ENCODE measurements around the gene SASS6. TPM values are rescaled to one million over a fixed set of nuclear protein-coding genes. Genes with fewer than 3 reads are reported as not detected.
"Not testable (repeated sequence)": the region's sequence is repeated elsewhere in the genome, so short reads cannot be mapped to it uniquely, and the experiment has no call there.

SASS6 gene
- total RNA-seq, 1 donor from 2014 or later, result 3.9 TPM

DNA sequence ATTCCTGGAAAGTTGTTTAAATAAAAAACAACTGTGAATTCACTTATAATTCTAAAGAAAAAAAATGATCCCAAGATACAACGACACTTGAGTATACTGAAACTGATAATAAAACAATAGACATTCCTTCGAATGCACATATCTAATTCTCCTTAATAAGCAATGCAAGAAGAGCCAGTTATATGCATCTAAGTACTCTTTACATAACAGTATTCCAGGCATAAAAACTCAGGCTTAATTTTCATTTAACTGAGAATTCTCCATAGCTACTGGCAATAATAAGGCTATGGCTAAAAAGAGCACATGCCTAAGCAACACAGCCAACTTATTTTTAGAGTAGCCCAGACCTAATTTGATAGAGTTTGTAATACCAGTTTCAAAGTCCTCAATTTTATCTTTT is 31.2 kb downstream of the SASS6 start:
- DNase-seq, result no peak

DNA sequence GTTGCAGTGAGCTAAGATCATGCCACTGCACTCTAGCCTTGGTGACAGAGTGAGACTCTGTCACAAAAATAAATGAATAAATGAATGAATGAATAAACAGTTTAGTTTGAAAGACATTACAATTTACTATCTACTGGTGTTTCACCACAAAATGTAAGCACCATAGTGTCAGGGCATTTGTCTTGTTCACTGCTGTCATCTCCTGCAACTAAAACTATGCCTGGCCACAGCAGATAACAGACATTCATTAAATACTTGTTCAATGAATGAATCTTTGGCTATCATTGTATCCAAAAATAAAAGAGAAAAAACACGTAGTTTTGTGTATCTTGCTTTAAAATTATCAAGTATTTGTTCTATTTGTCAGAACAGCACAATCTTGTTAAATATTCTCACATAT is 32.5 kb downstream of the SASS6 start:
- DNase-seq, result no peak

DNA sequence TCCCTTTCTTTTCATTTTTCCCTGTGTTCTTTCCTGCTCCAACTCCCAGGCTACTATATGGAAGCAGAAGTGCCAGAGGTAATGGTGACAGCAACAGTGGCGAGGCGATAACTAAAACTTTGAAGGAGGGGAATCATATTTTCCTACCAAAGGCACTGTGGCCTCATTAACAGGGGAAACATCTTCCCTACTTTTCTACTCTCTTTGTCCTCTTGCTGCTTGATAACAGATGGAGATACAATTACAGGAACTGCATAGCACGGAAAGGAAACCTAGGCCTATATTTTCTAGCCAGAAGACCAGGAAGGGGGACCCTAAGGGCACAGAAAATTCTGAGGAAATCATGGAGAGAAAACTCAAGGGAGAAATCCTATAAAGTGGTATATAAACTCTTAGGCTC is 42.3 kb downstream of the SASS6 start:
- DNase-seq, result no peak

DNA sequence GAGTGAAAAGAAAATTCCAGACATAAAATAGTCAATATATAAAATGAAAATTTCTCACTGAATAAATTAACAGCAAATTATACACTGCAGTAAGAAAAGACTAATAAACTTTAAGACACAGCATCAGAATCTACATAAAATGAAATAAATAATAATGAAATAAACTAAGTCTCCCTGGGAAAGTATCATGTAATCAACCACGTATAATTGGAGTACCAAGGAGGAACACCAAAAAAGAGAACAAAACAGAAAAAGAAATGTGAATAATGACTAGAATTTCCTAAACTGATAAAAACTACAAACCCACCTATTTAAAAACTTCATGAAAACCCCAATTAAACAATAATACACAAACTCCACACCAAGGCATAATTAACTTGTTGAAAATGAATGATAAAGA is 43.6 kb downstream of the SASS6 start:
- DNase-seq, result no peak

DNA sequence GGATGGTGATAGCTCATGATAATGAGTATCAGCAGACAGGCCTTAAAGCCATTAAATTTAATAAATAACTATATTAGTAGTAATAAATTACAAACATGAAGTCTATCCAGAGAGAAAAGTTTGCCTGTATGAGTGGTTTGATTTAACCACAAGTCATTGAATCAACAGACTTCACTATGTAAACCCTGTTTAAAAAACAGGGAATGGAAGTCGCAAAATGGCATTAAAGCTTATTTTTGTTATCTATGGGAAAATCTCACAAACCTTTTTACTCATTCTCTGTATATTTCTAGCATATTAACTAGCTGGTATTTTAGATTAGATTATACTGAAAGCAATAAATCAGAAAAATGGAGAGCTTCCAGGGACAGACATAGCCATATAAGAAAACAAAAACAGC is 45.3 kb downstream of the SASS6 start:
- DNase-seq, result no peak

DNA sequence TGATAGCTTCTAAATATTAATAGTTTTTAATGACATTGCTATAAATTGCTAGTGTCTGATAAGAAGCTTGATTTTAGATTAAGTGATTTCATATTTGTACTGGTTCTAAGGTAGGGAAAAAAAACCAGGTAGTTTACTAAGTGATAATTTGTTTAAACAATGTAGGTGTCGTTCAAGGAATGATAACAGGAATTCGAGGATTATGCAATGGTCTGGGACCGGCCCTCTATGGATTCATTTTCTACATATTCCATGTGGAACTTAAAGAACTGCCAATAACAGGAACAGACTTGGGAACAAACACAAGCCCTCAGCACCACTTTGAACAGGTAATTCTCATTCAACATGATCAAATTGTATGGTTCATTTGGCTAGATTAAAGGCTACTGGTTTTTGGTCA is 52.4 kb downstream of the SASS6 start:
- DNase-seq, result no peak

DNA sequence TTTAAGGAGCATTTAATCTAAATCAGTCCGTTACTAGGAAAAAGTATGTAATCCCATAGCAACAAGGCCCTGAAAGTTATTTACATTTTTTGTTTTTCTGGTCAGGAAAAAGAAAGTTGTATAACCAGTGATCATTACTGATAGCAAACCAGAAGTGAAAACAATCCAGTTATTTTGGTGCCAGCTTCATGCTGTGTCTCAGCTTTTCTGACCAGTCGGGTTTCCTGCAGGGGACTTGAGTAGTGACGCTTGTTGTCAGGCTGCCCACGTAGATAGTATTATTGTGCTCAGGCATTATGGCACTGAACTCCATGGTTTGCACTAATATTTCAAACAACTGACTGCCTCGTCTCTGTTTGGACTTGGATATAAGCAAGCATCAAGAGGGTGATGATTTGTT is 55.2 kb downstream of the SASS6 start:
- DNase-seq, result no peak

DNA sequence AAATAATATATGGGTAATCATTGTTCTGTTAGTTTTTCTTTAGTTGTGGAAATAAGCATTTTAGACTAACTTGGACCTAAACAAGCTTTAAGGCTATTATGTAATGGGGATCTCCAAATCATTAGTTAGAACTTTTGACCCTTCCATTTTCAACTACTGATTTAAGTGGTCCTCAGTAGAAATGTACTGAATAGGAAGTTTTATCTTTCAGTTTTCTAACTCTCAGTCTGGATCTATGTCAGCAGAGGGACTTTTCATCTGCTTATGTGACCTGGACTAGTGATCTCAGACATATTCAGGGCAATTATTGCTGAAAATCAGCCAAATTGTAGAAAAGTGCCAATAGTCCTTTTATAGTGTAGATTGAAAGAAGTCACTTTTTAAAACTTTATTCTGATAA is 56.0 kb downstream of the SASS6 start:
- DNase-seq, result no peak

DNA sequence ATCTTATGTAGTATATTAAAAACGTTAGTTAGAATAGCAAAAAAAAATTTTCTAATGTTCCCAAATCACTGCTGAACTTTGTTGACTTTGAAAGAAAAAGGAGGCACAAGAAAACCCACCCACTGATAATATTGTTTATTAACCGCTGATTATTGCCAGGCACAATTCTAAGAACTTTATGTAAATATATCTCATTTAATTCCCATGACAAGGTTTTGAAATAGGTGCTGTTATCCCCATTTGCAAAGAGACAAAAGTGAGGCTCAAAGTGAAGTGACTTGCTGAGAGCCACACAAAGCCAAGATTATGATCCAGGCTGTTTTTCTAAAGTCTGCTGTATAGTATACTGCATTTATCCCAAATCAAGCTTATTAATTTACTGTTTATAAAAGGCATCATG is 56.4 kb downstream of the SASS6 start:
- DNase-seq, result no peak

DNA sequence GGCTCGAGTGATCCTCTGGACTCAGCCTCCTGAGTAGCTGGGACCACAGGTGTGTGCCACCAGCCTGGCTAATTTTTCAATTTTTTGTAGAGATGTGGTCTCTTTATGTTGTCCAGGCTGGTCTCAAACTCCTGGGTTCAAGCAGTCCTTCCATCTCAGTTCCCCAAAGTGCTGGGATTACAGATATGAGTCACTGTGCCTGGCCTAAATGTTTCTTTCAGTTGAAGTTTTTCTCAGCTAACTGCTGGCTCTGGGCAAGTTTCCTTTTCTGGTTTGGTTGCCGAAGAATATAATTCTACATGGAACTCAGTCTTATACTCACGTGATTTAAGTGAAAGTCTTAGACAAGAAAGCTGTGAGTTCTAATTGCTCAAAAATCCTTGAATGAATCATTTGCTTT is 57.0 kb downstream of the SASS6 start:
- DNase-seq, result no peak

DNA sequence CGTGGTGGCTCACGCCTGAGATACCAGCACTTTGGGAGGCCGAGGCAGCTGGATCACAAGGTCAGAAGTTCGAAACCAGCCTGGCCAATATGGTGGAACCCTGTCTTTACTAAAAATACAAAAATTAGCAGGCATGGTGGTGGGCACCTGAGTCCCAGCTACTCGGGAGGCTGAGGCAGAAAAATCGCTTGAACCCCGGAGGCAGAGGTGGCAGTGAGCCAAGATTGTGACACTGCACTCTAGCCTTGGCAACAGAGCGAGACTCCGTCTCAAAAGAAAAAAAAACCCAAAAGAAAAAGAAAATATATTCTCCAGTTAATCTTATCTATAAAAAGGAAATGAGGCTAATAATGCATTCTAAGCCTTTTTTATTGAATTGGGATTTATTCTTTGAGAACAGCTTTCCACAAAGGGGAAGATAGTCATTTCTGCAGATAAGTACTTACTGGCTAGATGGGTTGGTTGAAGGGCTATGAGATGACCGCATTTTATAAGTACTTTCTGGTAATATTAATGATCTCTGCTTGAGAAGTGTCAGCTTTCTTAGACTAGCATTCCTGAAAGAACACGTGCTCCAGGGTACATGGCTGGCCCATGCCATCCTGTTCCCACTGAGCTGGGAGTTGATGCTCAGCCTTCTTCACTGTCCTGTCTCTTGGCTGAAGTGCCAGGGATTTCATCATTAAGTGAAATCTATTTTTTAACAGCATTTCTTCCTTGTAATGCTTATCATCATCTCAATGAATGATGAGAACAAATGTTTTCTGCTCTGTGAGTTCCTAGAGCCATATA is 57.9 kb downstream of the SASS6 start:
- DNase-seq, result no peak

DNA sequence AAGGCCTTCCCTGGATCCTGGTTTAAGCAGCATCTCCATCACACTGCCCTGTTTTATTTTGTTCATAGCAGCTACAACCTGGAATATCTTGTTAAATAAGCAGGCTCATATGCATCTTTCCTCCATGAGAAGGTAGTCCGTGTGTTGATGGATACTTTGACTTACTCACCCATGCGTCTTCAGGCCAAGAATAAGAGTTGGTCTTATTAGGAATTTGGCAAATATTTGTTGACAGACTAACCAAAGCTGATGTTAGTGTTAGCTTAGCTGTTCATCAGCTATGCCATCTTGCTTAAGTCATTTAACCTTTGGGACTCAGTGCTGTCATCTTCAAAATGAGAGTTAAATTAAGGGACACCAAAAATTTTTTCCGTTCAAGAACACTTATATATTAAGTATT is 59.2 kb downstream of the SASS6 start:
- DNase-seq, result no peak

DNA sequence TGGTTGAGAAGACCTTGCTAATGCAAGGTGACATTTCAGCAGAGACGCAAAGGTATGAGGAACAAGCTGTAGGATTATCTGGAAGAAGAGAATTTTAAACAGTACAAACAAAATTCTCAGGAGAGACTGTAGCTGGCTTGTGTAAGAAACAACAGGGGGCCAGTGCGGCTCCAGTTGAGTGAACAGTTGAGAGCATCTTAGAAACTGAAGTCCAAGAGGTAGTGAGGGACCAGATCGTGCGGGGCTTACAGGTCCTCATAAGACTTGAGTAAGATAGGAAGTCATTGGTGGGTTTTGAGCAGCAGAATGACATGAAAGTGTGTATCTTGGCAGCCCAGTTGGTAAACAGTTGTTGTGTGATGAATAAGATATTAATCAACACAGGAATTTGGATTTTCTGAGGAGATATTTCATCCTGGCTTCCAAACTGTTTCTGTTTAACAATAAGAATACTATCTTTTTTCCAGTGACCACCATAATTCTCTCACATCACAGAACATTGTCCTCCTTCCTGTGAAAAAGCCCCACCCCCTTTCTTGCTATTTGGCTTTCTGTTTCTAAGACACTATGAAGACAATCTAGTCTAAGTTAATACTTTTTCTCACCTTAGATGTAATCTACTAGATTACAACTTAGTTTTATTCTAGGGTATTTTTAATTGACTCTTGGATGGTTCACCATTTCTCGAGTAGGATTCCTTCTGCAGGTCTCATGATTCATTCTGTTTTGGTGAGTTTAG is 62.4 kb downstream of the SASS6 start:
- DNase-seq, result no peak

DNA sequence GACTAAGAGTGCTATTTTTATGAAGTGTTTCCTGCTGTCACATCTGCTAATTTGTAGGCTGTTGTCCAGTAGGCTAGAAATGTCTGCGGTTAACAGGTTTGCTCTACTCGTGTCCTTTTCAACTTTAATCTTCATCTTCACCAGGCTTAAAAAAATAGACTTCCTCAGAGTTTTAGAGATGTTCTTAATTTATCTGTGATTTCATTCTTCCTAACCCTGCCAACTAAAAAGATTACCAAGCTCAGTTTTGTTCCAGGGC is 66.8 kb downstream of the SASS6 start:
- DNase-seq, result no peak

DNA sequence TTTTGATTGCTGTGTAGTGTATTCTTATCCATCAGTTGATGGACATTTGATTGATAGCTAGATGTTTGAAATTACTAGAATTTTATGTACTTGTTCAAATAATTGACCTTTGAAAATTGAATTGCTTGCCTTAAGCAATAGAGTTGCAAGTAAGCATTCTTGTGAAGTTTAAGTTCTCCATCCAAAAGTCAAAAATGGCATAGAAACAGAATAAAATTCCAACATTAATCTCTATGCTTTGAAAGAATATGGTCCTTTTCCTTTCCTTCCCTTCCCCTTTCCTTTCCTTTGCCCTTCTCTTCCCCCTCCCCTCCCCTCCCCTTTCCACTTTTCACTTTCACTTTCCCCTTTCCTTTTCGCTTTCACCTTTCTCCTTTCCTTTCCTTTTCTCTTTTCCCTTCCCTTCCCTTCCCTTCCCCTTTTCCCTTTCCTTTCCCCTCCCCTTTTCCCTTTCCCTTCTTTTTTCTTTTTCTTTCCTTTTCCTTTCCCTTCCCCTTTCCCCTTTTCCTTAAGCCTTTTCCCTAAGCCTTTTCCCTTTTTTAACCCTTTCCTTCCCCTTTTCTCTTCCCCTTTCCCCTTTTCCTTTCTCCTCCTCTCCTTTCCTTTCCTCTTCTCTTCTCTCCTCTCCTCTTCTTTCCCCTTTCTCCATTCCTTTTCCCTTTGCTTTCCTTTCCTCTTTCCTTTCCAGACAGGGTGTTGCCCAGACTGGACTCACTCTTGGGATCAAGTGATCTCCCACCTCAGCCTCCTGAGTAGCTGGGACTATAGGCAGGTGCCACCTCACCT is 67.4 kb downstream of the SASS6 start:
- no peak for DNase-seq

DNA sequence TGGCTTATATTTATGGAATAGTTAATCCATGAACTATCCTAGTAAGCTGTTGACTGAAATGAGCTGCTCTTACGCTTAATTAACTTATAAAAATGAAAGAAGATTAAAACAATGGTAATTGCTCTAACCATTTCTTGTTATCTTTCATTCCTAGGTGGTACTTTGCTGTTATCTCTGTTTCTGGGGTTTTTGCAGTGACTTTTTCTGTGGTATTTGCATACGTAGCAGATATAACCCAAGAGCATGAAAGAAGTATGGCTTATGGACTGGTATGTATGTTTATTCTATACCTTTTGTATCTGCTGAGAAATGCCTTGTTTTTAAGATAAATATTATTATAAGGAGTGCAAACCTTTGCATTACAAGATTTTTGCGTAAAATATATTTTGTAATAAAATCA is 71.0 kb downstream of the SASS6 start:
- DNase-seq, result no peak

DNA sequence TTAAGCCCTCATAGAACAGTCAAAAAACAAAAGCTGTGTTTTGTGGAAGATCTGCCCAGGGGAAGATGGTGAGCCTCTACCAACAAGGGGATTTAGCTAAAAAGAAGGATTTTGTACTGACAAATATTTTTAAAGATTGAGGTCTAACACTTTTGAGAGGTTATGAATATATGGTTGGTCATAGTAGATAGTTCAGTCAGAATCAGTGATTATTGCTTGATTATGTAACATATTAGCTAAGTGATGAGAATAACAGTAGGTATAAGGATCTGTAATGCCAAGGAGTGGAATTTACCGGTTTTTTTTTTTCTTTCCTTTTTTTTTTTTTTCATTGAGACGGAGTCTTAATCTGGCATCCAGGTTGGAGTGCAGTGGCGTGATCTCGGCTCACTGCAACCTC is 79.0 kb downstream of the SASS6 start:
- no peak for DNase-seq

DNA sequence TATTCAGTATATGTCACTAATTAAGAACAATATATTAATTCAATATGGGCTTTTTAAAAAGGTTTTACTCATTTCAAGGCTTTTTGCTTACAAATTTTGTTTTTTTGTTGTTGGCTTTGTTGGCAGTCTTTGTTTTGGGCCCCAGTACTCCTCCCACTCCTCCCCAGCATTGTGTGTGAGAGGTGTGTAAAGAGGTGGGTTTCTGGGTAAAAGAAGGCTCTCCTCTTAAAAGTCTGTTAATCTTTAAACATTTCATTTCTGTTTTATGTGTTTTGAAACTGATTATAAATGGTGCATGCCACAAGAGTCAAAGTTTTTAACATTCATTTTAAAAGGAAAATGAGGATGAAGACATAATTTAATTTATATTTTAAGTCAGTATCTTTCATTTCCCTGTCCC is 79.6 kb downstream of the SASS6 start:
- DNase-seq, result no peak

DNA sequence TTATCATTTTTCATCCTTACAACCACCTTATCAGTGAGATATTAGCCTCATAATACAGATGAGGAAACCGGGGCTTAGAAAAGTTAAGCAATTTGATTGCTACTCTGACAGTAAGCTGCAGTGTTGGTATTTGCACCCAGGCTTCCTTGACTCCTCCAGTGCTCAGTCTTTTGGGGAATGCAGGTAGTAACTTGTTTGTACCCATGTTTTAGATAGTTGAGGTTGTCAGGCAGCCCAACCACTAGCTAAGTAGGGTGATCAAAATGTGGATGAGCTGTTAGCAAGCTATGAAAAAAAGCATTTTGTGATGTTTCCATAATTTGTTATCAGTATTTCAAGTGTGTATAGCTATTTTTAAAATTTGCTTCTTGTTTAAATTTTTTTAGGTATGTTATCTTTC is 80.8 kb downstream of the SASS6 start:
- no peak for DNase-seq

DNA sequence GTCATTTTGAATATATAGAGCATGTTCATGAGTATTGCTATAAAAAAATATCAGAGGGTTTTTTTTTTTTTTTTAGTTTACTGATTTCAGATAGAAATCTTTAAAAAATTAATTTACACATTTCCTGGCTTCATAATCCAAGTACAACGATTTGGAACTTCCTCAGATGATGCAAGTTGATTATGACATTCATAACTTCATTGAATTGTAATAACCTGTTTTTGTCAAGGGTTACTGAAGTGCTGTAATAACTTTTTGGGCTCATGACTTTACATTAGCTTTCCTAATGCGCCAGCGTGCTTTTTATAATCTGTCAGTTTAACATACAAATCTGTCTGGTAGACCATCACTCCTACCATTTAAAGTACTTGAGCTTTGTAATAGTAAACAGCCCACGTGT is 81.3 kb downstream of the SASS6 start:
- no peak for DNase-seq

DNA sequence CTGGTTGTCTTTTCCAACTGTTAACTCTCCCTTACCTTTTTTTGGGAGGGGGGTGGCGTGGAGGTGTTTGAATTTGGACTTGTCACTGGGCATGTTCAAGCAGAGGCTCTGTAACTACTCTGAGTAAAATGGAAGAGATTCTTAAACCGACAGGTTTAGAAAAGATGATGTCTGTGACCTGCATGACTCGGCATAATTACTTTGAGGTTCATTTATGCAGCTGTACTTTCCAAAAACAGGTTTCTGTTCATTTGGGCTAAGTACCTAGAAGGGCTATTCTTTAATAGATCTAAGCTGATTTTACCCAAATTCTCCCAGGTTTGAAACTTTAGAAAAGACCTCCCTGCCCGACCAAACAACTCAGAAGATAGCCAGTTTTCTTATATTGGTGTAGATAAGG is 82.6 kb downstream of the SASS6 start:
- DNase-seq, result no peak

DNA sequence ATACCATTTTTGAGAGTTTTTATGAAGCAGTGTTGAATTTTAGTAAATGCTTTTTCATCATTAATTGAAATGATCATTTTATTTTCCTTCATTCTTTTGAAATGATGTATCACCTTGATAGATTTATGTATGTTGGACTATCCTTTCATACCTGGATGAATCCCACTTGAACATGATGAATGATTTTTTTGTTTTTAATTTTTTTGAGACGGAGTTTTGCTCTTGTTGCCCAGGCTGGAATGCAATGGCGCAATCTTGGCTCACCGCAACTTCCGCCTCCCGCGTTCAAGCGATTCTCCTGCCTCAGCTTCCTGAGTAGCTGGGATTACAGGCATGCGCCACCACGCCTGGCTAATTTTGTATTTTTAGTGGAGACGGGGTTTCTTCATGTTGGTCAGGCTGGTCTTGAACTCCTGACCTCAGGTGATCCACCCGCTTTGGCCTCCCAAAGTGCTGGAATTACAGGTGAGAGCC is 85.5 kb downstream of the SASS6 start:
- not testable (repeated sequence) for DNase-seq

DNA sequence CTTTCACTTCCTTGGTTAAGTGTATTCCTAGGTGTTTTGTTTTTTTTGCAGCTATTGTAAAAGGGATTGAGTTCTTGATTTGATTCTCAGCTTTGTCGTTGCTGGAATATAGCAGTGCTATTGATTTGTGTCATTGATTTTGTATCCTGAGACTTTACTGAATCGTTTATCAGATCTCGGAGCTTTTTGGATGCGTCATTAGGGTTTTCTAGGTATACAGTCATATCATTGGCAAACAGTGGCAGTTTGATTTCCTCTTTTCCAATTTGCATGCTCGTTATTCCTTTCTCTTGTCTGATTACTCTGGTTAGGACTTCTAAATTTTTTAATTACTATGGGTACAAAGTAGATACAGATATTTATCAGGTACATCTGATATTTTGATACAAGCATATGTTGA is 87.5 kb downstream of the SASS6 start:
- no peak for DNase-seq

DNA sequence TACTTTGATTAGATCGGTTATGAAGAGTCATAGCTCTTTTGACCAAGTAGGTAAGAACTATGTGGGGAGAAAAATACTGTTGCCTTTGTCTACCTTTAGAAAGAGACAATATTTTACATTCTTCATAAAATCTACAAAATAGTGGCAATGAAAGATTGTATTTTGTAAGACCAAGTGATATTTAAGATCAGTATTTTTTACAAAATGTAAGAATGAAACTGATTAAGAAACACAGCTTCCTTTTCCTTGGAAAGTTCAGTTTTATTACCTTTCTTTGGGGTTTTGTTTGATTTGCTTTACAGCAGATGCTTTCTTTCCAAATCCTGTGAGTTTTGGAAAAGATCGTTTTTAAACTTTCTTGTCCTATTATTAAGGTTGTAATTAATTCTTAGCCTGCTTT is 93.1 kb downstream of the SASS6 start:
- no peak for DNase-seq

Measured in tongue (tissue), 2 donors.